Measurements from ENCODE around the gene LRRC55.

The LRRC55 gene

GRCh38 chr11:57181678-57182305 lies at the start of gene LRRC55:
TSS of gene LRRC55 (plus strand) at chr11:57181953. CDS start at chr11:57182023, 70 bp downstream.
- no peak for DNase-seq (ENCODE audit: low read depth)

GRCh38 chr11:57133366-57134038 lies 48.3 kb upstream of the LRRC55 start:
- no peak for DNase-seq (ENCODE audit: low read depth)

- DNase-seq (ENCODE audit: low read depth): no peak
Observed at GRCh38 chr11:57134284-57134683, 47.5 kb upstream of the LRRC55 start.

- DNase-seq (ENCODE audit: low read depth): no peak
Observed at GRCh38 chr11:57135020-57135751, 46.6 kb upstream of the LRRC55 start.

GRCh38 chr11:57140568-57140967 lies 41.2 kb upstream of the LRRC55 start:
- DNase-seq (ENCODE audit: low read depth): no peak

- no peak for DNase-seq (ENCODE audit: low read depth)
Observed at GRCh38 chr11:57143459-57143858, 38.3 kb upstream of the LRRC55 start.

- DNase-seq (ENCODE audit: low read depth): no peak
Observed at GRCh38 chr11:57144075-57144474, 37.7 kb upstream of the LRRC55 start.

GRCh38 chr11:57144531-57145320 lies 37.0 kb upstream of the LRRC55 start:
- no peak for DNase-seq (ENCODE audit: low read depth)

- no peak for DNase-seq (ENCODE audit: low read depth)
Observed at GRCh38 chr11:57146301-57146700, 35.5 kb upstream of the LRRC55 start.

- DNase-seq (ENCODE audit: low read depth): no peak
Observed at GRCh38 chr11:57148621-57149020, 33.1 kb upstream of the LRRC55 start.

GRCh38 chr11:57150454-57150917 lies 31.3 kb upstream of the LRRC55 start:
- DNase-seq (ENCODE audit: low read depth): no peak

- no peak for DNase-seq (ENCODE audit: low read depth)
Observed at GRCh38 chr11:57152134-57152533, 29.6 kb upstream of the LRRC55 start.

- no peak for DNase-seq (ENCODE audit: low read depth)
Observed at GRCh38 chr11:57153448-57153847, 28.3 kb upstream of the LRRC55 start.

GRCh38 chr11:57154739-57155138 lies 27.0 kb upstream of the LRRC55 start:
- no peak for DNase-seq (ENCODE audit: low read depth)

GRCh38 chr11:57155400-57155799 lies 26.4 kb upstream of the LRRC55 start:
- DNase-seq (ENCODE audit: low read depth): no peak

- DNase-seq (ENCODE audit: low read depth): no peak
Observed at GRCh38 chr11:57155838-57156607, 25.7 kb upstream of the LRRC55 start.

GRCh38 chr11:57156928-57157327 lies 24.8 kb upstream of the LRRC55 start:
- DNase-seq (ENCODE audit: low read depth): no peak

GRCh38 chr11:57157624-57158023 lies 24.1 kb upstream of the LRRC55 start:
- no peak for DNase-seq (ENCODE audit: low read depth)

GRCh38 chr11:57158180-57158579 lies 23.6 kb upstream of the LRRC55 start:
- no peak for DNase-seq (ENCODE audit: low read depth)

- DNase-seq (ENCODE audit: low read depth): no peak
Observed at GRCh38 chr11:57158599-57158998, 23.2 kb upstream of the LRRC55 start.

GRCh38 chr11:57160665-57161064 lies 21.1 kb upstream of the LRRC55 start:
- no peak for DNase-seq (ENCODE audit: low read depth)

- DNase-seq (ENCODE audit: low read depth): no peak
Observed at GRCh38 chr11:57161351-57161750, 20.4 kb upstream of the LRRC55 start.
